ENCODE data around the gene ATG16L2.

ATG16L2 gene

GRCh38 chr11:72860010-72860409, 45.8 kb downstream of the ATG16L2 start:
- no peak overlapping the region for H3K4me3 ChIP-seq (ENCODE audit: low read depth, low read length)
- no peak for TF ChIP-seq CTCF (IDR thresholded peaks at IDR 0.05; ENCODE audit: low read depth, low read length)

DNA sequence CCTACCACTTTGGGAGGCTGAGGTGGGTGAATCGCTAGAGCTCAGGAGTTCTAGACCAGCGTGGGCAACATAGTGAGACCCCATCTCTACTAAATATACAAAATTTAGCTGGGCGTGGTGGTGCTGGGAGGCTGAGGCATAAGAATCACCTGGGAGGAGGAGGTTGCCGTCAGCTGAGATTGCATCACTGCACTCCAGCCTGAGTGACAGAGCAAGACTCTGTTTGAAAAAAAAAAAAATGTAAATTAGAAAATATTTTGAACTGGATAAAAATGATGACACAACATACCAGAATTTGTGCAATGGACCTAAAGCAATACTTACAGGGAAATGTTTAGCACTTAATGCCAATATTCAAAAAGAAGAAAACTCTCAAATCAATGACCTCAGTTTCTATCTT, 46.4 kb downstream of the ATG16L2 start:
- no peak for TF ChIP-seq CTCF (IDR thresholded peaks at IDR 0.05; ENCODE audit: low read depth, low read length)

DNA sequence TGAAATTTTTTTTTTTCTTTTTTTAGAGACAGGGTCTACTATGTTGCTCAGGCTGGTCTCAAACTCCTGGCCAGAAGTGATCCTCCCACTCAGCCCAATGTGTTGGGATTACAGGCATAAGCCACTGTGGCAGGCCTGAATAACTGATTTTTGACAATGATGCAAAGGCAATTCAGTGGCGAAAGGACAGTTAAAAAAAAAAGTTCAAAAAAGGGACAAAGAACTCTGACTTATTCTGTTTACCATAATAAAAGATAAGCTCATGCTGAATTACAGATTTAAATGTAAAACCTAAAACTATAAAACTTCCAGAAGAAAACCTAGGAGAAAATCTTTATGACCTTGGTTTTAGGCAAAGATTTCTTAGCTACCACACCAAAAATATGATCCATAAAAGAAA, 48.9 kb downstream of the ATG16L2 start:
- no peak for TF ChIP-seq CTCF (IDR thresholded peaks at IDR 0.05; ENCODE audit: low read depth, low read length)
- no peak overlapping the region for H3K4me3 ChIP-seq (ENCODE audit: low read depth, low read length)

More for the DNA sequence above, 46.4 kb downstream of the ATG16L2 start:
- no peak overlapping the region for H3K4me3 ChIP-seq (ENCODE audit: low read depth, low read length)

DNA sequence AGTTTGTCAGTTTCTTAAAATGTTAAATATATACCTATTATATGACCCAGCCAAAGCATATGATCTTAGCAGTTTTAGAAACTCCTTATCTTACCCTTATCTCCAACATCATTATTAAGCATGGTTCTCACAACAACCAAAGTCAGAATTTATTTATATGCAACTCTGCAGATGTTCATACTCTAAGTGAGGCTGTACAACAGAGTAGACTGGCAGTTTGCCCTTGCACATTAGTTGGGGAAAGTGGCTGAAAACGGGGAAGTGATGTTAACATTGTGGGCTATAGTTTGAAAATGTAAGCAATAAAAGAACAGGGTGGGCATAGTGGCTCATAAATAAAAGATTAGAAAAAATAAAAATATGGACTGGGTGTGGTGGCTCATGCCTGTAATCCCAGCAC, 49.7 kb downstream of the ATG16L2 start:
- no peak overlapping the region for H3K4me3 ChIP-seq (ENCODE audit: low read depth, low read length)
- TF ChIP-seq CTCF (IDR thresholded peaks at IDR 0.05; ENCODE audit: low read depth, low read length): no peak

- H3K4me3 ChIP-seq (ENCODE audit: low read depth, low read length): no peak overlapping the region
- TF ChIP-seq CTCF (IDR thresholded peaks at IDR 0.05; ENCODE audit: low read depth, low read length): no peak
Observed at GRCh38 chr11:72864702-72865655, 50.8 kb downstream of the ATG16L2 start.

- no peak for TF ChIP-seq CTCF (IDR thresholded peaks at IDR 0.05; ENCODE audit: low read depth, low read length)
Observed at GRCh38 chr11:72867970-72868369, 53.8 kb downstream of the ATG16L2 start.

DNA sequence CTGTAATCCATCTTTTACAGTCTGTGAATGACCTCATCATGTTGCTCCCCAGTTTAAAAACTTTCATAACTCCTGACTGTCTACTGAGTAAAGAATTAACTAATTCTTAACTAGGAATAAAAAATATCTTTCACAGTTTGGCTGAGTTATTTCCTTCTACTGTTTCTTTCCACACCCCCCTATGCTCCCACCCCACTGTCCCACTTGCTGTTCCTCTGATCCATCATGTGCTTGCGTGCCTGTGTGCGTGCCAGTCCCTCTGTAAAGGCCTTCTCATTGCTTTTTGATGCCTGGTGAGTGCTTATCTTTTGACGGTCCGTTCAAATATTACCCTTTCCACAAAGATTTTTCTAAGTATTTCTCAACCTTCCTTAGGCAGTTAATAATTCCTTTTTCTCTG, 55.6 kb downstream of the ATG16L2 start:
- no peak overlapping the region for H3K4me3 ChIP-seq (ENCODE audit: low read depth, low read length)

More at GRCh38 chr11:72867970-72868369, 53.8 kb downstream of the ATG16L2 start:
- H3K4me3 ChIP-seq (ENCODE audit: low read depth, low read length): no peak overlapping the region

More for the DNA sequence above, 55.6 kb downstream of the ATG16L2 start:
- TF ChIP-seq CTCF (IDR thresholded peaks at IDR 0.05; ENCODE audit: low read depth, low read length): no peak
